GM21528 (cell line): Measurements from ENCODE around the gene AKAP7.

ENCODE experiments used
- ATAC-seq: cut with Tn5 transposase; IDR thresholded peaks from one replicate; pipeline ENCODE4 v1.9.1; 2021; ENCODE audit warnings: mild to moderate bottlenecking, moderate library complexity; ENCODE audit not compliant: unreplicated experiment, low FRiP score

AKAP7 gene

GRCh38 chr6:131132360-131132759, 2.9 kb upstream of the AKAP7 start:
- no peak for ATAC-seq

GRCh38 chr6:131134220-131134979, 867 bp upstream of the AKAP7 start:
- no peak for ATAC-seq

- no peak for ATAC-seq
These were observed 355 bp upstream of the AKAP7 start for GRCh38 chr6:131134980-131135243.

- ATAC-seq = no peak
These were observed 937 bp downstream of the AKAP7 start for GRCh38 chr6:131136021-131136786.

DNA sequence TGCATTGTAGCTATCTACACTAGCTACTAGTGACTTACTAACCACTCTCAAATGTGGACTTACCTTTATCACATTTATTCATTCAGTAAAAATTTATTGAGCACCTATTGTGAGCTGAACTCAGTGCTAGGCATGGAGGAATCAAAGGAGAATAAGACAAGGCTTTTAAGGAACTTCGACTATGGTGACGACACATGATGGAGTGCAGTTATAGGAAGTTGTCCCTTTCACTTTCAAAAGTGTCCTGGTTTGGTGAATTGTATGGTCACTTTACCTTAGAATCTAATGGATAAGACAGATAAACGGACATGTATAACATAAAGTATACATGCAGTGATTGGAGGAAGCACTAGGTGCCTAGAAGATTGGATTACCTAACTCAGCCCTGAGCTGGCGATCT, 4.3 kb downstream of the AKAP7 start:
- ATAC-seq = no peak

GRCh38 chr6:131143319-131143718, 8.1 kb downstream of the AKAP7 start:
- ATAC-seq = no peak

DNA sequence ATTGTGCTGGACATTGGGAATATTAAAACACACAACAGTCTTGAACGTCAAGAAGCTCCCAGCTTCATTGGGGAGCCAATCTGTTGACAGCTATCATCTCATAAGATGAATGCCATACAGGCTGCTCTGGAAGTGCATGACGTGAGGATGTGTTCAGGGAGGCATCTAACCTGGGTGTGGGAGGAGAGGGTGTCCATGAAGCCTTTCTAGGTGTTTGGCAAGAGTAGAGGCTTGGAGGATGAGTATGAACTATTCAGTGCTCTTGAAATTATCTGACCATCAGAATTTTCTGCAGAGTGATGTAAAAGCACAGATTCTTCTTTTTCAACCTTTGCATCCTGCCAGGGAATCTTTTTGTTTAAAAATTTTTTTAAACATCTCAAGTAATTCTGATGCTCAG, 11.6 kb downstream of the AKAP7 start:
- no peak for ATAC-seq

- no peak for ATAC-seq
These were observed 21.1 kb downstream of the AKAP7 start for GRCh38 chr6:131156411-131156810.

DNA sequence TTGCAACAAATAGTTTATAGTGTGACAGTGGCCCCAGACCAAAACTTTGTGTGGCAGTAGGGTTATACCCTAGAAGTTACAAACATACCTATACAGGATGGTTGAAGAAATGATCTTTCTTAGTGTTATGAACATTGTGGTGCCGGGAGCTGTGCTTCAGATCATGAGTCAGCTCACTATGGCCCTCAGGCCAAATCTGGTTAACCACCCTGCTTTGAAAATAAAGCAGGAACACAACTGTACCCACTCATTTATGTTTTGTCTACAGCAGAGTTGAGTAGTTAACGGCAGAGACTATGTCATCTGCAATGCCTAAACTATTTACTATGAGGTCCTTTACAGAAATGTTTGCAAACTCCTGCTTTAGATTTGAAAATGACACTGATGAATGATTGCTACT, 24.3 kb downstream of the AKAP7 start:
- ATAC-seq = no peak

DNA sequence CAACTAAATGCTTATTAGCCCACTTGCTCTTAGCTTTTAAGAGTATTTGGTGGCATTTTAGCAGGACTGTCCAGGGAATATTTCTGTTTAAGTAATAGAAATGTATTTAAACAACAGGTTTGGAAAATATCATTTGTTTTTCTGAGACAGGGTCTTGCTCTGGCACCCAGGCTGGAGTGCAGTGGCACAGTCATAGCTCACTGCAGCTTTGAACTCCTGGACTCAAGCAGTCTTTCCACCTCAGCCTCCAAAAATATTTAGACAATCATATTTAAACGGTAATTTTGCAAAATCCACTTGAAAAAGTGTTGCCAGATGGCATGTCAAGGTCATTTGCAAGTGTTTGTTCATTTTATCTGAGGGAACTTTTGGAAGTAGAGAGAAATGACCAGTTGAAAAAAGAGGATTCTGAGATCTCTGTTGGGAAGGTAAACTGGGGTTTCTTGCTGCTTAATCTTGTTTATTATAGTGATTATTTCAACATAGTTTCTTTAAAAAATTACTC, 25.0 kb downstream of the AKAP7 start:
- no peak for ATAC-seq

DNA sequence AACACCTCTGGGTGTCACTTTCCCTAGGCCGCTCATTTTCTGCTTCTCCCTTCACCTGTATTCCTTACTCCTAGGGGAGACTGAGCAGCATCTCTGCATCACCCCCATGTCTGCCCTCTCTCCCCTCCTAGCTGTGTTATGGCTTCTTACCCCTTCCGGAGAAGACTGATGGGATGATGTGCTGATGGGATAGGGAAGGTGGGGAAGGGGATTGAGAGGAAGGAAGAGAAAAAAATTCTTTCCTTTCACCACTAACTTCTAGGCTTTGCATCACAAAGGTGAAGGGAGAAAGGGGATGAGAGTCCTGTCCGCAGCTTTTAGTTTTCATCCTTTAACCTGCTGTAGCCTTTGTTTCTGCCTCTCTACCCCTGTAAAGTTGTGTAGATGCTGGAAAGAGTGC, 26.7 kb downstream of the AKAP7 start:
- ATAC-seq = no peak

GRCh38 chr6:131163886-131164285, 28.6 kb downstream of the AKAP7 start:
- no peak for ATAC-seq

DNA sequence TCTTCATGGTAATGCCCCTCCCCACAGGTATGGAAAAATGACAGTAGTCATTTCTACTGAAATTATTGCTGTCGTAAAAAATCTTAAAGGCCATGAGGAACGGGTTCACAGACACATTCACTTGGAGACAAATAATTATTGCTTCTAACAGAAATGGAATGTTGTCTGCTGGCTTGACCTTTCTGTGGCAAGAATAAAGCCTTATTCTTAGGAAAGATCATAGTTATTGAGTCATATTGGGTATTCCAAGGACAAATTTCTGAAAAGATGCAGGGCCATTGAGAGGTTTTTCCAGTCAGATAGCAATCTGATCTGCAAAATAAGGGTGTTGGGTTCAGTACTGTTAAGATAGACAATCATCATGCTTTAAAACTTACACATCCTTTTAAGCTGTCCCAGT, 29.2 kb downstream of the AKAP7 start:
- no peak for ATAC-seq

DNA sequence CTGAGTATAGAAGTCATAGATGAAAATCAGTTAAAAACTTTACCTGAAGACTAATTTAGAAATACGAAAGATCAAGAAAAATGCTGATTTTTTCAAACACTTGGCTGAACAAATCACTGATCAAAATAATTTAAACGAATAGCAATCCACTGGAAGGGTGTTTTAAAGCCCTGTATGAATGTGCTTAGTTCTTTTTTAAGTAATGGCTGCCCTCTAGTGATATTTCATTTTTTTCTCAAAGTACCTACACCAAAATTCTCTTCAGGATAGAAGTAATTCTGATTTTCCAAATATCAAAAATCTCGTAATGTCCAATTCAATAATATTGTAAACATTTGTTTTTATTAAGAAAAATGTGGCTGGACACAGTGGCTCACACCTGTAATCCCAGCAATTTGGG, 32.5 kb downstream of the AKAP7 start:
- no peak for ATAC-seq

- no peak for ATAC-seq
These were observed 34.3 kb downstream of the AKAP7 start for GRCh38 chr6:131169613-131170012.

GRCh38 chr6:131172222-131172621, 37.0 kb downstream of the AKAP7 start:
- ATAC-seq = no peak

DNA sequence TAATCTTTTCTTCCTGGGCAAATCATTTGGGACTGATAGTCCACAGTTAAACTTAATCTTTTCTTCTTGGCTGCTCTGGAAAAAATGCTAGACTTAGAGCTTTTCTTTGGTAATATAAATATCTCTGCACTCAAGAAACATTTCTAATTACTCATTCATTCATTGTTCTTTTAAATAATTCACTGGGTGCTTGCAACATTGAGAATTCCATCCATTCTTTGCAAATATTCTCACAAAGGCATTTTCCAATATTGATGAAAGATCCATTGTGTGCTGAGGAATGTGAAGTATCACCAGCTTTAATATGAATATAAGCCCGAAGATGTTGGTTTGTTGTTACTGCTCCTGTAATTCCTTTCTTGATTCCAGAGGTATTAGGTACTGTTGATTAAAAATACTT, 38.4 kb downstream of the AKAP7 start:
- ATAC-seq = no peak

DNA sequence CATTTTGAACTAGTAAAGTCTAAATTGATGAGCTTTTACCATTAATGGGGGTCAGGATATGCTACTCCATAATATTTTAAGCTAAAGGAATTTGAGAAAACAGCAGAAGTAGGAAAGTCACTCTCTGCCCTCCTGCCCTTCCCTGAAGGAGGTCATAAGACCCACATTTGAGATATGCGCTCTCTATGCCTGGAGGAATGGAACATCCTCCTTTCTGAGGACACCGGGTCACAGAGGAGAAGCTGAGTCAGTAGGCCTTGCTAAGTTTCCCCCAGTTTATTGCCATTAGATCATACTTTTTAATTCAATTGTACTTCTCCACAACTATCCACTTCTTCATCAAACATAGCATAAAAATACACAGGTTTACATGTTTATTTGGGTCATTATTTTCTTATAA, 40.3 kb downstream of the AKAP7 start:
- no peak for ATAC-seq

DNA sequence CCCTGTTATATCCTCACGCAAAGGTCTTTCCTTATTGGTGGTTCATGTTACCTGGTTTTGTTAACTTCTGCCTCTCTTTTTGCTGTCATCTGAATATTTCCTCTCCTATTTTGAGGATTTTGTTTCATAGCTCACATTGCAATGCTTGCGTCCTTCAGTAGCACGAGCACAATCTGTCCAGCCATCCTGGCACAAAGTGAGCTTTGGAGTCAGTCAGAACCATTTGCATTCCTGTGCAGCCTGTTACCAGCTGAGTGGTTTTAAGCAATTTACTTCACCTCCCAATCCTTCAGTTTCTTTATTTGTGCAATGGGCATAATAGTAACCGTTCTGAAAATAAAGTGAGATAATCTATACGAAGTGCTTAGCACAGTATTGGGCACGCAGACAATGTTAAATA, 42.7 kb downstream of the AKAP7 start:
- ATAC-seq = no peak

GRCh38 chr6:131182991-131183425, 47.7 kb downstream of the AKAP7 start:
- no peak for ATAC-seq

DNA sequence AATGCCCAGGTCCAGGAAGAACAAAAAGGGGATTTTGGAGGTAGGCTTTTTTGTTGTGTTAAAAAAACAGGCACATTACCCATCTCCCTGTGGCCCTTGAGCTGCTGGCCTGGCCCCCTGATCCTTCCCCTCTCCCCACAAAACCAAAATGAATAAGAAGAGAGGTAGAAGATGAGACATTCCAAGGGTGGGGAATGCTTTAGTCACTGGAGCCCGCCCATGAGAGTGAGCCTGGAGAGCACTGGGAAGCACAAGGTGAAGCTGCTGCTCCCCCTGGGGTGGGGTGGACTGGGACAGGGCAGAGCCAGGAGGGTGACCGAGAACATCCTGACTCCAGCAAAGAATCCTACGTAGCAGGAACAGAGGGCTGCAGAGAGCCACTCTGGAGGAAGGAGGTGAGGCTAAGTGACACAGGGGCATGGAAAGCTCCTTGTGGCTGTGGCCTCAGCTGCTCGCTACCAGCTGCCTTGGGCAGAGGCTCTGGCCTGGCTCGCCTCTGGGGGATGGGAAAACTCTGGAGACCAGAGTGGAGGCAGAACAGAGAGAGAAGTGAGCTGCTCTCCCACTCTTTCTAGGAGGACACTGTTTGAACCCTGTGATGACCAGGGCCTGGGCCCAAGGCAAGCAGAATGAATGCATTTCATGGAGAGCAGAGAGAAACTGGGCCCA, 48.3 kb downstream of the AKAP7 start:
- no peak for ATAC-seq

- no peak for ATAC-seq
These were observed 56.3 kb downstream of the AKAP7 start for GRCh38 chr6:131191590-131191989.
